Immature natural killer cell (primary cell): Measurements from ENCODE around the gene PSMC3IP. TPM values are rescaled to one million over a fixed set of nuclear protein-coding genes. Genes with fewer than 3 reads are reported as not detected.

Source experiments
- DNase-seq, 3 donors: peaks; one replicate each; pipeline ENCODE4 v3.0.0; 2022; ENCODE audit warnings: mixed read lengths in 1 of 3
- H3K27ac Mint-ChIP-seq, 6 donors: one replicate each; pipeline ENCODE4 v1.8.0; 2020; ENCODE audit warnings: mixed read lengths in 6 of 6, mild to moderate bottlenecking in 5 of 6, inconsistent platforms in 4 of 6, moderate library complexity in 3 of 6
- H3K27me3 Mint-ChIP-seq, 3 donors: one replicate each; pipeline ENCODE4 v1.8.0; 2020 to 2021; ENCODE audit warnings: low read depth in 3 of 3, mild to moderate bottlenecking in 3 of 3, mixed read lengths in 3 of 3, moderate library complexity in 3 of 3, inconsistent platforms in 1 of 3
- H3K36me3 Mint-ChIP-seq, 3 donors: one replicate each; pipeline ENCODE4 v1.8.0; 2020; ENCODE audit warnings: mixed read lengths in 3 of 3, inconsistent platforms in 2 of 3, mild to moderate bottlenecking in 2 of 3
- H3K4me1 Mint-ChIP-seq, 2 donors: one replicate each; pipeline ENCODE4 v1.8.0; 2020; ENCODE audit warnings: inconsistent platforms in 2 of 2, mild to moderate bottlenecking in 2 of 2, mixed read lengths in 2 of 2, moderate library complexity in 1 of 2
- H3K4me3 Mint-ChIP-seq, 5 donors: one replicate each; pipeline ENCODE4 v1.8.0; 2020; ENCODE audit warnings: mild to moderate bottlenecking in 5 of 5, mixed read lengths in 5 of 5, inconsistent platforms in 3 of 5, moderate library complexity in 3 of 5
- H3K9me3 Mint-ChIP-seq, 6 donors: one replicate each; pipeline ENCODE4 v1.8.0; 2020; ENCODE audit warnings: mild to moderate bottlenecking in 6 of 6, mixed read lengths in 6 of 6, inconsistent platforms in 4 of 6, moderate library complexity in 3 of 6
- polyA plus RNA-seq, 3 donors: library from polyadenylated mRNA; unstranded; fragments of 300-500 nt; fragmentation: Illumina TruSeq; gene quantifications; one replicate each; pipeline ENCODE4 v1.2.3, GENCODE V29; 2021

PSMC3IP gene
- polyA plus RNA-seq, 3 donors from 2014 or later = 0.91 to 3.0 (median 1.5) TPM

DNA sequence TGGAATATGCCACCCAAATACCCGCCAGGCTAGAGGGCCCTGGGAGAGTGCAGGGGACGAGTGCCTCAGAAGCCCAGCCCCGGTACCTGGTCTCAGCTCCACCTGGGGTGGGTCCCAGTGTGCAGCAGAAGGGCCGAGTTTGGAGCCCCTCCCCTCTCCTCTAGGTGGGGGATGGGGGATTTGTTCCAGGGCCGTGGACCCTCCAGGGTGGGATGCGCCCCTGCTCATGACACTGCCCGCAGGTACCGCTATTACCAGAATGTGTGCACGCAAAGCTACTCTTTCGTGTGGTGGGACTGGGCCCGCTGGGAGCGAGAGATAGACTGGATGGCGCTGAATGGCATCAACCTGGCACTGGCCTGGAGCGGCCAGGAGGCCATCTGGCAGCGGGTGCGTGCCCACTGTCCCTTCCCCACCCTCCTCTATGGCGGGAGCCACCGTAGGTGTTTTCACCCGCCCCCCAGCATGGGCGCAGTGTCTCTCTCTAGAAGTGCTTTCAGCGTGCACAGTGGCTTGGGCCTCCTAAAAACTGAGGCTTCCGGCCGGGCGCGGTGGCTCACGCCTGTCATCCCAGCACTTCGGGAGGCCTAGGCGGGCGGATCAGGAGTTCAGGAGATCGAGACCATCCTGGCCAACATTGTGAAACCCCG, 40.2 kb downstream of the PSMC3IP start:
- no peak for DNase-seq
- peak overlapping the region in 5 of 6 donors; percentile 57 to 86 (median 74) for H3K27ac Mint-ChIP-seq
- H3K4me1 Mint-ChIP-seq = peaks cover 30% of the 10 kb centered on the region in 2 donors
- H3K9me3 Mint-ChIP-seq = peaks cover 0 to 2% (median 0%) of the 10 kb centered on the region in 6 donors
- peak overlapping the region; percentile 77 to 88 (median 84) for H3K4me3 Mint-ChIP-seq
- H3K27me3 Mint-ChIP-seq = peaks cover 0 to 5% (median 2%) of the 10 kb centered on the region in 3 donors
- peaks cover 0 to 8% (median 0%) of the 10 kb centered on the region in 3 donors for H3K36me3 Mint-ChIP-seq

DNA sequence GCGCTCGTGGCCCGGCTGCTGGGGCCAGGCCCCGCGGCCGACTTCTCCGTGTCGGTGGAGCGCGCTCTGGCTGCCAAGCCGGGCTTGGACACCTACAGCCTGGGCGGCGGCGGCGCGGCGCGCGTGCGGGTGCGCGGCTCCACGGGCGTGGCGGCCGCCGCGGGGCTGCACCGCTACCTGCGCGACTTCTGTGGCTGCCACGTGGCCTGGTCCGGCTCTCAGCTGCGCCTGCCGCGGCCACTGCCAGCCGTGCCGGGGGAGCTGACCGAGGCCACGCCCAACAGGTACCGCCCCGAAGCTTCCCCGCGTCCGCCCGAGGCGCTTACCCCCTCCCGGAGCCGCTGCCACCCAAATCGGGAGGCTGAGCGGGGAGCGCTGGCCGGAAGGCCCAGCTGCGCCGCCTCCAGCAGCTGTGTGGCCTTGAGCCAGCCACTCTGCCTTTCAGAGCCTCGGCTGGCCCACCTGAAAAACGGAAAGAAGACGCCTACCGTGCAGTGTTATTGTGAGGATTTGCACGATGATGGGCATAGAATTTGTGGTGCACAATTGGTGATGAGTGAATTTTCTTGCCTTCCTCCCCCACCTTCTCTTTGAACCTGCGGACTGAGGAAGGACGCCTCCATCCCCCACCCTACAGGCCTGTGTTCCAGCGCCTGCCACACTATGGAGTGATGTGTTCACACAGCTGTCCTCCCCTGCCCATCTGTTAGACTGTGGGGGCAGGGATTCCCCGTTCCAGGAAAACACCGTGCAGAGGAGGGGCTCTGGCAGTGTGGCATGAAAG, 41.0 kb downstream of the PSMC3IP start:
- peaks cover 33 to 37% of the 10 kb centered on the region in 2 donors for H3K4me1 Mint-ChIP-seq
- peaks cover 0 to 2% (median 0%) of the 10 kb centered on the region in 6 donors for H3K9me3 Mint-ChIP-seq
- H3K4me3 Mint-ChIP-seq = peak overlapping the region; percentile 77 to 88 (median 84)
- DNase-seq = peak in 2 of 3 donors; percentile 62 to 65
- peaks cover 0 to 8% (median 2%) of the 10 kb centered on the region in 3 donors for H3K27me3 Mint-ChIP-seq
- H3K27ac Mint-ChIP-seq = peak overlapping the region; percentile 57 to 86 (median 74)
- peaks cover 0 to 8% (median 0%) of the 10 kb centered on the region in 3 donors for H3K36me3 Mint-ChIP-seq

DNA sequence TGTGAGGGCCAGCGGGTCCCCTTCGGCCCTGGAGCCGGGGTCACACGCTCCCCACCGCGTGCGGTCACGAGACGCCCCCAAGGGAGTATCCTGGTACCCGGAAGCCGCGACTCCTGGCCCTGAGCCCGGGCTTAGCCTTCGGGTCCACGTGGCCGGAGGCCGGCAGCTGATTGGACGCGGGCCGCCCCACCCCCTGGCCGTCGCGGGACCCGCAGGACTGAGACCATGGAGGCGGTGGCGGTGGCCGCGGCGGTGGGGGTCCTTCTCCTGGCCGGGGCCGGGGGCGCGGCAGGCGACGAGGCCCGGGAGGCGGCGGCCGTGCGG, 41.5 kb downstream of the PSMC3IP start, which contains the start of gene NAGLU:
Gene NAGLU (plus strand): TSS at position 194 of the 324 bp plus-strand sequence. CDS start 32 bp downstream, at position 226.
- peaks cover 0 to 6% (median 0%) of the 10 kb centered on the region in 3 donors for H3K36me3 Mint-ChIP-seq
- peaks cover 0 to 10% (median 0%) of the 10 kb centered on the region in 3 donors for H3K27me3 Mint-ChIP-seq
- peaks cover 39 to 42% of the 10 kb centered on the region in 2 donors for H3K4me1 Mint-ChIP-seq
- peak within 1 kb of the TSS; percentile 79 to 92 (median 87) for H3K27ac Mint-ChIP-seq
- peak; percentile 84 to 85 (median 85) for DNase-seq
- peaks cover 0 to 2% (median 0%) of the 10 kb centered on the region in 6 donors for H3K9me3 Mint-ChIP-seq
- H3K4me3 Mint-ChIP-seq = peak within 1 kb of the TSS; percentile 84 to 89 (median 88)

DNA sequence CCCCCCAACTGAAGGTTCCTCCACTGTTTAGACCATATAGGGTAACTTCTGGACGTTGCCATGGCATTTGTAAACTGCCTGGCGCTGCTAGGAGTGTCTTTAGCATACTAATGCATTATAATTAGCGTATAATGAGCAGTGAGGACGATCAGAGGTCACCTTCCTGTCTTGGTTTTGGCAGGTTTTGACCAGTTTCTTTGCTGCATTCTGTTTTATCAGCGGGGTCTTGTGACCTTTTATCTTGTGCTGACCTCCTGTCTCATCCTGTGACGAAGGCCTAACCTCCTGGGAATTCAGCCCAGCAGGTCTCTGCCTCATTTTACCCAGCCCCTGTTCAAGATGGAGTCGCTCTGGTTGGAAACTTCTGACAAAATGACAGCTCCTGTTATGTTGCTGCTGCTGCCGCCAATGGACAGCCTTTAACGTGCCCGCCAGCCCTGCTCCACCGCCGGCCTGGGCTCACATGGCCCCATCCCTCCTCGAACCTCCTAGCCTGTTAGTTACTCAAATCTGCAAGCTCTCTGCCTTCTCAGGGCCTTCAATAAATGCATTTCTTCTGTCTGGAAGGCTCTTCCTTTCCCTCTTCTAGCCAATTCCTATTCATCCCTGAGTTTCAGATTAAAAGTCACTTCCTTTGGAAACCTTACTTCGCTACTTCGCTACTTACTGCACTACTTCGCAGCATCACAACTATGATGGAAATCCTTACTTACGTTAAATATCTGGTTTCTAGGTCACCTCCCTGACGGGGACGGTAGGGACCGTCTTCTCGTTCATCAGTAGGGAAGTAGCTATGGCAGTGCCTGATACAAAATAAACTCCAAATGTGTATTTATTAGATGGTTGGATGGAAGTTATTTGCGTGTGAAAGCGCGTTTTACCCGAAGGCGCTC, 42.1 kb downstream of the PSMC3IP start:
- Mint-ChIP-seq H3K4me3 (peak overlapping the region; percentile 74 to 89 (median 87)), H3K36me3 (peaks cover 0 to 6% (median 0%) of the 10 kb centered on the region in 3 donors), H3K27me3 (peaks cover 0 to 10% (median 0%) of the 10 kb centered on the region in 3 donors), H3K4me1 (peaks cover 45 to 48% of the 10 kb centered on the region in 2 donors), H3K27ac (peak overlapping the region; percentile 79 to 92 (median 87)), H3K9me3 (peaks cover 0 to 2% (median 0%) of the 10 kb centered on the region in 6 donors)
- no peak for DNase-seq

DNA sequence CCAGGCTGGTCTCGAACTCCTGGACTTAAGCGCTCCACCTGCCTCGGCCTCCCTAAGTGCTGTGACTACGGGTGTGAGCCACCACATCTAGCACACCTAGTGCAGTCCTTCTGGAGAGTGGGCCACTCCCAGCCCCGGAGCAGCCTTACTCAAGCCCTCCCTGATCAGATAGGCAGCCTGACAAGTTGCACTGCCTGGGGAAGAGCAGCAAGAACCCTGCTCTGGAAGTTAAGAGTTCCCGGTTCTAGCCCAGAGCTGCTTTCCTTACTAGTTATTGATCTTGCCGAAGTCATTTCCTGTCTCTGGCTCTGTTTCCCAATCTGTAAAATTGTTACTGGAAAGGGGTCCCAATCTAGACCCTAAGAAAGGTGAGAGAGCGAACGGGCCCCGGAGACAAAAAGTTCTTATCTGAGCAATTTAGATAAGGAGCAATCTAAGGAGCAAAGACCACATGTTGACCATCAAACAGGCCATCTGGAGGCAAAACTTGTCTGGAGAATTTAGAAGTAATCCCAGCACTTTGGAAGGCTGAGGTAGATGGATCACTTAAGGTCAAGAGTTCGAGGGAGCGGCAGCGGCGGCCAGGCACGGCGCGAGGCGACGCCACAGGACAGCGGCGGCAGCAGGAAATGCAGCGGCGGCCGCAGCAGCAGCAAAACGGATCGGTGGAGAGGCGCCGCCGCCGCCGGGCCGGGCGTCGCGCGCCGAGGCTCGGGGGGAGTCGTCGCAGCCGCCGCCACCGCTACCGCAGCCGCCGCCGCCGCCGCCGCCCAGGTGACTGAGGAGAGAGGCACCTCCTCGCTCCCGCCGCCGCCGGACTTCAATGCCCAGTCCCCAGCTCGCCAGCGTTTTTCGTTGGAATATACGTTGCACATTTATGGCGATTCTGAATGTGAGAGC, 45.8 kb downstream of the PSMC3IP start:
- Mint-ChIP-seq H3K27me3 (peaks cover 0 to 13% (median 2%) of the 10 kb centered on the region in 3 donors), H3K36me3 (no peaks in the 10 kb centered on the region), H3K27ac (peak overlapping the region; percentile 80 to 90 (median 90)), H3K9me3 (no peaks in the 10 kb centered on the region), H3K4me1 (peaks cover 57 to 61% of the 10 kb centered on the region in 2 donors), H3K4me3 (peak overlapping the region; percentile 76 to 89 (median 84))
- peak; percentile 65 to 69 (median 67) for DNase-seq

DNA sequence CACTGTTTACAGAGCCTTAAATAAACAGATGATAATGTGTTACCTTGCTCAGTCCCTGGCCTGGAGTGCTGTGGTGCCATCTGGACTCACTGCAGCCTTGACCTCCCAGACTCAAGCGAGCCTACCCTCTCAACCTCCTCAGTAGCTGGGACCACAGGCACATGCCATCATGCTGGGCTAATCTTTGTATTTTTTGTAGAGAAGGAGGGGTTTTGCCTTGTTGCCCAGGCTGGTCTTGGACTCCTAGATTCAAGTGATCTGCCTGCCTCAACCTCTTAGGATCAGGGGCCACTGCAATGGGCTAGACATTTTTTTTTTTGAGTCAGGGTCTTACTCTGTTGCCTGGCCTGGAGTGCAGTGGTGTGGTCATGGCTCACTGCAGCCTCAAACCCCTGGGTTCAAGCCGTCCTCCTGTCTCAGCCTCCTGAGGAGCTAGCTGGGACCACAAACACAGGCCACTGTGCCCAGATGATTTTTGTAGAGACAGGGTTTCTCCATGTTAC, 46.5 kb downstream of the PSMC3IP start:
- Mint-ChIP-seq H3K27ac (peak overlapping the region; percentile 80 to 90 (median 90)), H3K4me3 (peak overlapping the region; percentile 76 to 89 (median 84)), H3K4me1 (peaks cover 56 to 60% of the 10 kb centered on the region in 2 donors), H3K27me3 (peaks cover 0 to 13% (median 5%) of the 10 kb centered on the region in 3 donors), H3K36me3 (no peaks in the 10 kb centered on the region), H3K9me3 (no peaks in the 10 kb centered on the region)
- DNase-seq = no peak

DNA sequence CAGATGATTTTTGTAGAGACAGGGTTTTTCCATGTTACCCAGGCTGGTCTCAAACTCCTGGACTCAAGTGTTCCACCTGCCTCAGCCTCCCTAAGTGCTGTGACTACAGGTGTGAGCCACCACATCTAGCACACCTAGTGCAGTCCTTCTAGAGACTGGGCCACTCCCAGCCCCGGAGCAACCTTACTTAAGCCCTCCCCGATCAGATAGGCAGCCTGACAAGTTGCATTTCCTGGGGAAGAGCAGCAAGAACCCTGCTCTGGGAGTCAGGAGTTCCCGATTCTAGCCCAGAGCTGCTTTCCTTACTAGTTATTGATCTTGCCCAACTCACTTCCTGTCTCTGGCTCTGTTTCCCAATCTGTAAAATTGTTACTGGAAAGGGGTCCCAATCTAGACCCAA, 48.5 kb downstream of the PSMC3IP start:
- DNase-seq = no peak
- Mint-ChIP-seq H3K27ac (peak overlapping the region in 5 of 6 donors; percentile 16 to 96 (median 77)), H3K4me1 (peaks cover 51 to 54% of the 10 kb centered on the region in 2 donors), H3K36me3 (no peaks in the 10 kb centered on the region), H3K9me3 (no peaks in the 10 kb centered on the region), H3K27me3 (peaks cover 0 to 13% (median 10%) of the 10 kb centered on the region in 3 donors), H3K4me3 (peak overlapping the region in 4 of 5 donors; percentile 21 to 89 (median 72))

DNA sequence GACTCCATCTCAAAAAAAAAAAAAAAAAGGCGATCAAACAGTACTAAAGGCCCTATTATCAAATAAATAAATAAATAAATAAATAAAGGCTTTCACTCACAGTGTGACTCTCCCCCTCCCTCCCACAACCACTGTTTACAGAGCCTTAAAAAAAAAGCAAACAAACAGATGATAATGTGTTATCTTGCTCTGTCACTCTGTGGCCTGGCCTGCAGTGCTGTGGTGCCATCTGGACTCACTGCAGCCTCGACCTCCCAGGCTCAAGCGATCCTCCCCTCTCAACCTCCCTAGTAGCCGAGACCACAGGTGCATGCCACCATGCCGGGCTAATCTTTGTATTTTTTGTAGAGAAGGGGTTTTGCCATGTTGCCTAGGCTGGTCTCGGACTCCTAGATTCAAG, 49.6 kb downstream of the PSMC3IP start:
- Mint-ChIP-seq H3K27ac (no peak overlapping the region), H3K27me3 (peaks cover 0 to 11% (median 10%) of the 10 kb centered on the region in 3 donors), H3K4me1 (peaks cover 46 to 47% of the 10 kb centered on the region in 2 donors), H3K4me3 (no peak overlapping the region), H3K9me3 (no peaks in the 10 kb centered on the region), H3K36me3 (no peaks in the 10 kb centered on the region)
- DNase-seq = no peak

DNA sequence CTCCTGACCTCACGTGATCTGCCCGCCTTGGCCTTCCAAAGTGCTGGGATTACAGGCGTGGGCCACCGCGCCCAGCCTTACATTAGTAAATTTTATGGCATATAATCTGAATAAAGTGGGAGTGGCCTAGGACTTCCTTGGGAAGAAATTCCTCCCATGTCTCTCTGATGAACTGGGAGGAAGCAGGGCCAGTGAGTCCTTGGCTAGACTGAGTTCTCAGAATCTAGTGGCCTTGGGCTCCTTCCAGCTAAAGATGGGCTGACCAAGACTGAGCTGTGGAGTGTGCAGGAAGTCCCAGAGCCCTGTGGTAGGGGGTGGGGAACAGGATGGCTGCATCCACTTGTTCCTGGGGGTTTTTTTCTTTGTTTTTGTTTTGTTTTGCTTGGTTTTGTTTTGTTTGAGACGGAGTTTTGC, 51.5 kb downstream of the PSMC3IP start:
- no peaks in the 10 kb centered on the region for H3K9me3 Mint-ChIP-seq
- H3K27ac Mint-ChIP-seq = no peak overlapping the region
- peaks cover 34 to 37% of the 10 kb centered on the region in 2 donors for H3K4me1 Mint-ChIP-seq
- H3K27me3 Mint-ChIP-seq = peaks cover 1 to 11% (median 3%) of the 10 kb centered on the region in 3 donors
- no peak for DNase-seq
- no peak overlapping the region for H3K4me3 Mint-ChIP-seq
- H3K36me3 Mint-ChIP-seq = peaks cover 0 to 3% (median 0%) of the 10 kb centered on the region in 3 donors

DNA sequence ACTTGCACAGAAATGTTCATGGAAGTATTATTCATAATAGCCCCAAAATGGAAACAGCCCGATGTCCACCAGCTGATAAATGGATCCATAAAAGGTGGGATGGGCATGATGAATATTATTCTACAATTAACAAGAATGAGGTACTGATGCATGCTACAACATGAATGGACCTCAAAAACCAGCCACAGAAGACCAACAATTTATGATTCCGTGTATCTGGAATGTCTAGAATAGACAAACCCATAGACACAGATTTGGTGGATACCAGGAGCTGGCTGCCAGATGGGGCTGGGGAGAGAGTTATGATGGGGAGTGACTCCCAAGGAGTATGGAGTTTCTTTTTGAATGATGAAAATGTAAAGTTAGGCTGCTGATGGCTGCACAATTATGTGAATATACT, 52.3 kb downstream of the PSMC3IP start:
- Mint-ChIP-seq H3K36me3 (peaks cover 0 to 5% (median 0%) of the 10 kb centered on the region in 3 donors), H3K9me3 (no peaks in the 10 kb centered on the region), H3K27me3 (peaks cover 2 to 11% (median 5%) of the 10 kb centered on the region in 3 donors), H3K4me3 (no peak overlapping the region), H3K27ac (no peak overlapping the region), H3K4me1 (peaks cover 26 to 29% of the 10 kb centered on the region in 2 donors)
- no peak for DNase-seq

DNA sequence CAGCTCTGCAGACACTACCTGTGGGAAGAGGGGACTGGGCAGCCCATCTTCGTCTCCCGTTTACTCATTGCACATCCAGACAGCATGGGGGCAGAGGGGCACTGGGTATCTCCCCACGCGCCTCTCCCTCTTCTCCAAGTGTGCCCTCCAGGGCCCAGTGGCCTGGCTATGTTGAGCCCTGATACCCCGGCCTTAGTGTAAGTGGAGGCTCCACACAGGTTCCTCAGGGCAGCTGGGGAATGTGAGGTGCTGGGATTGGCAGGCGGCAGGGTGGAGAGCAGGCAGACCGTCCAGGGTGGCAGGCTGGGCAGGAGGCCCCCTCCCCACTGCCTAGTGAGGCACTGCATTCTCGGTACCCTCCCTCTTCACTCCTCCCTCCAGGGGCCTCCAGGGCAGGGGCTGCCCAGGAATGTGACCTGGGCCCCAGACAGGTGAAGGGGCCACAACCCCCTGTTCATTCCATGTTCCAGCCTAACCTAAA, 54.7 kb downstream of the PSMC3IP start:
- H3K36me3 Mint-ChIP-seq = peaks cover 0 to 5% (median 0%) of the 10 kb centered on the region in 3 donors
- peaks cover 9 to 14% of the 10 kb centered on the region in 2 donors for H3K4me1 Mint-ChIP-seq
- peaks cover 2 to 11% (median 5%) of the 10 kb centered on the region in 3 donors for H3K27me3 Mint-ChIP-seq
- no peak overlapping the region for H3K4me3 Mint-ChIP-seq
- no peaks in the 10 kb centered on the region for H3K9me3 Mint-ChIP-seq
- no peak overlapping the region for H3K27ac Mint-ChIP-seq
- no peak for DNase-seq
